Measurements from ENCODE around the gene SERTAD3.
"Not testable (repeated sequence)": the region's sequence is repeated elsewhere in the genome, so short reads cannot be mapped to it uniquely, and the experiment has no call there.

The SERTAD3 gene

DNA sequence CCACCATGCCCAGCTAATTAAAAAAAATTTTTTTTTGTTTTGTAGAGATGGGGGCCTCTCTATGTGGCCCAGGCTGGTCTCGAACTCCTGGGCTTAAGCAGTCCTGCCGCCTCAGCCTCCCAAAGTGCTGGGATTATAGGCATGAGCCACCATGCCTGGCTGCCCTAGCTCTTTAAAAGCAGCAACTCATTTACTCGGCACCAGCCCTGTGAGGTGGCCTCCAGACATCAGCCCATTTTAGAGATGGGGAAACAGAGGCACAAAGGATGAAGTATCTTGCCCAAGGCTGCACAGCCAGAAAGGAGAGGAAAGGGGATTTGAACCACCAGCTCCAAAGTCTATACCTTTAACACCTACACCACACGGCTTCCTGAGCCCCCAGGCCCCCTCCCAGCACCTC is 31.3 kb downstream of the SERTAD3 start:
- FAIRE-seq (no peak), DNase-seq (ENCODE audit: insufficient read length, low spot score) (no peak)

DNA sequence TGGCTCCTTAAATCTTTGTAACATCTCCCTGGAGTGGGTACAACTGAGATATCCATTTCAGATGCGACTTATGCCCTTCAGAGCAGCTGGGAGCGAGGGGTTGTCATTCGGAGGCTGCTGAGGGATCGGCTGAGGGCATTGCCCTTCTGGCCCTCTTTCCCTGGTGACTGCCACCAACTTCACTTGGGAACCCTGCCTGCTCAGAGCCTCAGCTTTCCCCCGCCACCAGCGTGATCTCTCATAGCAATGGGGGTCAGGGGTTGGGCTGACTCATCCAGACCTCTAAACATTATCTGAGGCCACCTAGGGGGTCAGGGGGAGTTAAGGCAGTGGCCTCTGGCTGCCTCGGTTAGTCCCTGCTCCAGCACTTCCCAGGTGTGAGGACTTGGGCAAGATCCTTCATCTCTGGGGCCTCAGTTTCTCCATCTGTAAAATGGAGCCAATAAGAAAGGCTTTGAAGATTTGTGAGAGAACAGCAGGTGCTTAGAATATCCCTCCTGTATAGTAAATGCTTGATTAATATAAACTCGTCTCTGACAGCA is 32.1 kb downstream of the SERTAD3 start:
- DNase-seq (ENCODE audit: insufficient read length, low spot score) (no peak), FAIRE-seq (no peak)

- DNase-seq (ENCODE audit: insufficient read length, low spot score) = no peak
- no peak for FAIRE-seq
These were observed 32.9 kb downstream of the SERTAD3 start for GRCh38 chr19:40411125-40411842.

GRCh38 chr19:40410030-40410389 is 34.1 kb downstream of the SERTAD3 start:
- FAIRE-seq = no peak
- no peak for DNase-seq (ENCODE audit: insufficient read length, low spot score)

DNA sequence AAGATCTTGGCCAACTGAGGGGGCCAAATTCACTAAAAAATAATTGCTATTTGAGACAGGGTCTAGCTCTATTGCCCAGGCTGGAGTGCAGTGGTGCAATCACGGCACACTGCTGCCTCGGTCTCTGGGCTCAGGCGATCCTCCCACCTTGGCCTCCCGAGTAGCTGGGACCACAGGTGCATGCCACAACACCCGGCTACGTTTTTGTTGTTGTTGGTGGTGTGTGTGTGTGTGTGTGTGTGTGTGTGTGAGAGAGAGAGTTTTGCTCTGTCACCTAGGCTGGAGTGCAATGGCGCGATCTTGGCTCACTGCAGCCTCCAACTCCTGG is 35.6 kb downstream of the SERTAD3 start:
- FAIRE-seq; DNase-seq (ENCODE audit: insufficient read length, low spot score): not testable (repeated sequence)

DNA sequence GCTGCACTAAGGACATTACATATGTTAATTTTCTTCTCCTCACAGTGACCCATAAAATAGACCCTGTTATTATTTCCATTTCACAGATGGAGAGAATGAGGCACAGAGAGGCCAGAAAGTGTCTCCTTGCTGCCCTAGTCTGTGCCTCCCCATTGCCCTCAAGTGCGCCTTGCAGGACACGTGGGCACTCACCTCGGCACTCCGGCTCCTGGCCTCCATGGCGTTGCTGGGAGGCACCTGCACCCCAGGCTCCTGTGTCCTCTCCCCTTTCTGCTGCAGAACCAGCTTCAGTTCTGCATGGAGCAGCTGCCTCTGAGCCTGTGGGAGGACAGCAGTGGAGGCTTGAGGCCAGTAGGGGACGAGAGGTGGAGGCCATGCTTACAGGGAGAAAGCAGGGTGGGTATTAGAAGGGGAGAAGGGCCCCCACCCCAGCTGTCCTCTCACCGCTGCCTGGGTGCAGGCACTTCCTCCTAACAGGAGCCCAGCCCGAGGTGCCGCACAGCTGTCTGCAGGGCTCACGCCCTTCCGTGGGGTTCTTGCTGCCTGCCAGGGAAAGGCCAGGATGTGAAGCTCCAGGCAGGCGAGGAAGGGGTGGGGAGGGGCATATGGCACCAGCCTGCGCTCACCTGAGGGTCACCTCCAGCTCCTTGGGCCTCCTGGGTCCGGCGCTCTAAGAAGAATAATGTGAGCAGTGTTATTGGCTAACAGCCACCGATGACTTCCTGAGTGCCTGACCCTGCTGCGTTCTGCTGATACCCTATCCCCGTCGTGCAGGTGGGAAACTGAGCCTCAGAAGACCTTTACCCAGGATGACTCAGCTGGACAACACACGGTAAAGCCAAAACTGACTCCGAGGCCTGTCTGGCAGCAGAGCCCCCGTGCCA is 36.2 kb downstream of the SERTAD3 start:
- no peak for FAIRE-seq
- DNase-seq (ENCODE audit: insufficient read length, low spot score) = no peak

DNA sequence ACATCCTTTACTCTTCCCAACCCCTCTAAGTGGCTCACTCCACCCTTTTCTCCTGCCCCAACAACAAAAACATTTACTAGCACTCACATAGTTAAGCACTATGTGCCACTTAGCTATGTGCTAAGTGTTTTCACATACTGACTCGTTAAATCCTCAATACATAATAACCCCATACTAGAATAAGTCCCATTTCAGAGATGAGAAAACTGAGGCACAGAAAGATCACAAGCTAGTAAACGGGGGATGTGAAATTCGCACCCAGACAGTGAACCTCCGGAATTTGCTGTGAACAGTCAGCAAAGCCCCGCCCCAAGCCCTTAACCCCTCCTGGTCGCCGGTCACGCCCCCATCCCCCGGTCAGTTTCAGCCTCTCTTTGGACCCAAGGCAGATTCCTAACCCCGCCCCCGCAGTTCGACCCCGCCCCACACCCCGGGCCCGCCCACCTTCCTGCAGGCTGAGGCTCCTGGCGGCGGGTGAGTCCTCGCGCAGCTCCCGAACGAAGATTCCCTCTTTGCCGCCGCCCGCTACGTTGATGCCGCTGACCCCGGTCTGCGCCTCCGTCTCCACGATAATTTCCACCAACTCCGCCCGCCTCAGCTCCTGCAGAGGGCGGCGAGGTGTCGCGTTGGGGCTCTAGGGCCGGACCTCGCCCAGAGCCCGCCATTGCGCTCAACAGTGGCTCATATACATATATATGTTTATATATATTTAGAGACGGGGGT is 40.7 kb downstream of the SERTAD3 start:
- FAIRE-seq (peak; percentile 84), DNase-seq (ENCODE audit: insufficient read length, low spot score) (peak; percentile 96)

GRCh38 chr19:40400559-40400958 is 43.6 kb downstream of the SERTAD3 start:
- DNase-seq (ENCODE audit: insufficient read length, low spot score) (no peak), FAIRE-seq (no peak)

DNA sequence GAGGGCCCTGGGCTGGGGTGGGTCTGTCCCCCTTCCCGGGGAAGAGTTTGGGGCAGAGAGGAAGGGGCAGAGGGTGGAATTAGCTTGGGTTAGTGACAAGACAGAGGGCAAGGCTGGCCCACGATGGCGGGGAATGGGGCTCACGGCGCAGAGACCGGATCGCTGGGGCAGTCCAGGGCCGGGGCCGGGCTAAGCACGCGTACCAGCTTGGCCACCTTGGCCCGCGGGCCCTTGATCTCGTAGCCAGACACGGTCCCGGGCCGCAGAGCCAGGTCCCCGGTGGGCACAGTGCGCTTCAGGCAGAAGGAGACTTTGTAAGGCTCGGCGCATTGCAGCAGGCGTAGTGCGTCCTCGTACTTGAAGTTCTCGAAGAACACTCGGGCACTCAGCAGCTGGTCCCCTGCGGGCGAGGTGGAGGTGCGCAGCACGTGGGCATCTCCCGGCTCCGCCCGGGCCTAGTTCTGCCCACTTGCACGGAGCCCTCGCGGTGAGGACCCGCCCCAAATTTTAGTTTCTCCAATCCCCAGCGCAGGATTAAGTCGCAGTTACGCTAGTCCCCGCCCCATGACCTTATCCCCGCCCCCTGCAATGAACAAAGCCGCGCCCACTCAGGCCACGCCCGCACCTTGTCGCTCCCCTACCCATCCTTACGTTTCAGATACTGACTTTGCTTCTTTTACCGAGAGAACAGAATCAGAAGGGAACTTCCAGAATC is 45.6 kb downstream of the SERTAD3 start:
- no peak for FAIRE-seq
- no peak for DNase-seq (ENCODE audit: insufficient read length, low spot score)

- DNase-seq (ENCODE audit: insufficient read length, low spot score) (no peak), FAIRE-seq (no peak)
These were observed 46.6 kb downstream of the SERTAD3 start for GRCh38 chr19:40397568-40397906.

GRCh38 chr19:40396886-40397567 is 47.1 kb downstream of the SERTAD3 start:
- FAIRE-seq = no peak
- DNase-seq (ENCODE audit: insufficient read length, low spot score) = no peak

DNA sequence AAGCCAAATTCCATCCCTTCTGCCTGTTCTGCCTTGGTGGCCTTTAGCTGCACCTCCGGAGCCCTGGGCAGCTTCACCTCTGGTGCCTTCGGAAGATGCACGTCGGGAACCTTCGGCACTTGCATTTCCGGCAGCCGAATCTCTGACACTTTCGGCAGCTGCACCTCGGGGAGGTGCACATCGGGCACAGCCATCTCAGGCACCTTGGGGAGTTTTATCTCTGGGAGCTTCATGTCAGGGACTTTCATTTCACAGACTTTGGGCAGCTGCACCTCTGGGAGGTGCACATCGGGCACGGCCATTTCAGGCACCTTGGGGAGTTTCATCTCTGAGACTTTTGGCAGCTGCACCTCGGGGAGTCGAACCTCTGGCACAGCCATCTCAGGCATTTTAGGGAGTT is 48.2 kb downstream of the SERTAD3 start:
- FAIRE-seq = no peak

DNA sequence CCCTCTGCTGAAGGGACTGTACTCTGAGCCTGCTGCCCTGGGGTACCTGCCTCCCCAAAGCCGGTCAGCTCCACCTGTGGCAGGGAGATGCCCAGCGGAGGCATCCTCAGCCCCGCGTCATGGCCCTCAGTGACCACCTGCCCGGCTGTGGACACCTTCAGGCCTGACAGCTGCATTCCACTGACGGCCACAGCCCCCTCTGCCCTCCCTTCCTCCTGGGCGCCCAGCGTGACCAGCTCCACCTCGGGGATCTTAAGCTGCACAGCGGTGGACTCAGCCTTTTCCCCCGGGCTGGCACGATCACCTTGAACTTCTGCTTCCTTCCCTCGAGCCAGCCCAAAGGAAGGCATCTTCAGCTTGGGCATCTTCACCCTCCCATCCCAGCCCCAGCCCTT is 49.3 kb downstream of the SERTAD3 start:
- no peak for FAIRE-seq
- no peak for DNase-seq (ENCODE audit: insufficient read length, low spot score)

More for the DNA sequence above, 48.2 kb downstream of the SERTAD3 start:
- no peak for DNase-seq (ENCODE audit: insufficient read length, low spot score)

DNA sequence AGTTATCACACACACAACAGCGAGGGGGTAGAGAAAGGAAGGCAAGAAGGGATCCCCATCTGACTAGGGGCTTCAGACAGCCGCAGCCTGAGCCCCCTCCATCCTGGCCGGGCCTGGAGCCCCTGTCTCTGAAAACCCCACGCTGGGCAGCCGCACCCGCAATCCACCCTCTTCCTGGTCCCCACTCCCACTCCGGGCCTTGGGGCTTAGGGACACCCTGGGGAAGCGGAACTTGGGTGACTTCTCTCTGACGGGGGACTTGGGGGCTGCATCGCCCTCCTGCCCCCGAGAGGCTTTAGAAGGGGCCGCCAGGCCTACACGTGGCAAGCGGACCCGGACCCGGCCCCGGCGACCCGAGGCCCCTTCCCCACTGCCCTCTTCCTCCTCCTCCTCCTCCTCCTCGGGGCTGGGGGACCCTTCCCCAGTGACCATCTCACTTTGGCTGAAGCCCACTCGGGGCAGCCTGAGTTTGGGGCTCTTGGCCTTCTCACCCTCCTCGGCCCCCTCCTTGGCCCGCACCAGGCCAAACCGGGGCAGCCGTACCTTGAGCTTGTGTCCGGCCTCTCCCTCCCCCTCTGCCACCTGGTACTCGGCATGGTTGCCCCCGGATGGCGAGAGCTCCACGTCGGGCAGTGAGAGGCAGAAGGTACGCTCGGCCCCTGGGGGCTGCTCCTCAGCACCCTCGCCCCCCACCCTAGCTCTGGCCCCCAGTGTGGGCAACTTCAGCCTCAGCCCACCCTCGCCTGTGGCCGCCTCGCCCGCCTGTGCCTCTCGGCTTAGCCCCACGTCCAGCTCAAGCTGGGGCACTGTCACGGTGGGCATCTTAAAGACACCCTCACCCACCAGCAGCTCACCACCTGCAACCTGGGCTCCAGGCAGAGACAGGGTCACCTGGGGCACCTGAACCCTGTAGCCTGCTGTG is 50.0 kb downstream of the SERTAD3 start:
- FAIRE-seq (no peak), DNase-seq (ENCODE audit: insufficient read length, low spot score) (no peak)

DNA sequence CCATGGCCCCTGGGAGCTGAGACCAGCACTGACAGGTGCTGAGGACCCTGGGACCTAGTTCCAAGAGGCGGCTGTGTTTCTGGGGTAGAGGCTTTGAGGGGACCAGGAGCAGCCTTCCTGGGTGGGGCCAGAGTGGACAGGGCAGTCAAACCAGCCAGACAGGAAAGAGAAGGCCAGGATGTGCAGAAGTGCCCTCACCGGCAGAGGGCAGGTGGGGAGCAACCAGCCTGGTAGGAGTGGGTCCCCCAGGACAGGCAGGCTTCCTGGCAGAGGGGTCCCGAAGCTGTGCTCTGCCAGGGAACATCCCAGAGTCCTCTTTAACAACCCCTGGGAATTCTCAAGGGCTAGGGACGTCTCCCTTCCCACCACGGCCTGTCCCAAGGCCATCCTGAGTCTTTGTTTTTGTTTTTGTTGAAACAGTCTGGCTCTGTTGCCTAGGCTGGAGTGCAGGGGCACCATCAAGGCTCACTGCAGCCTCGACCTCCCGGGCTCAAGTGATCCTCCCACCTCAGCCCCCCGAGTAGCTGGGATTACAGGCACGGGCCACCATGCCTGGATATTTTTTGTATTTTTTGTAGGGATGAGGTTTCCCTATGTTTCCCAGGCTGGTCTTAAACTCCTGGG is 51.1 kb downstream of the SERTAD3 start:
- FAIRE-seq (no peak), DNase-seq (ENCODE audit: insufficient read length, low spot score) (no peak)

GRCh38 chr19:40392123-40392522 is 52.0 kb downstream of the SERTAD3 start:
- DNase-seq (ENCODE audit: insufficient read length, low spot score) = no peak
- FAIRE-seq = no peak

Data from GM19239 (cell line).